SU-DHL-6 (cell line): ENCODE measurements around the gene A3GALT2.
A peak's percentile ranks its signal among the peaks of the same experiment; 100 is the strongest.

Experiments
- H2AFZ ChIP-seq: fragments of 200-600 bp; sonication (generic); 2 replicates; pipeline ENCODE4 v1.6.1; 2014; ENCODE audit warnings: low read depth, mild to moderate bottlenecking, moderate library complexity, mixed read lengths, antibody characterized with exemption, low read length; ENCODE audit not compliant: severe bottlenecking
- H3F3A ChIP-seq: fragments of 200-600 bp; shearing (Covaris generic); 2 replicates; pipeline ENCODE4 v1.6.0; 2016; ENCODE audit warnings: antibody characterized with exemption, mild to moderate bottlenecking; ENCODE audit not compliant: insufficient read depth
- H3K27ac ChIP-seq: fragments of 200-600 bp; sonication (generic); 2 replicates; pipeline ENCODE4 v1.5.1; 2016; ENCODE audit warnings: low read depth, mild to moderate bottlenecking, low read length, moderate library complexity, mixed read lengths
- H3K27me3 ChIP-seq: fragments of 200-600 bp; sonication (generic), shearing (Covaris generic); 2 replicates; pipeline ENCODE4 v1.6.0; 2014; ENCODE audit warnings: mild to moderate bottlenecking, low read length
- H3K36me3 ChIP-seq: fragments of 200-600 bp; sonication (generic); 2 replicates; pipeline ENCODE4 v1.6.1; 2014; ENCODE audit warnings: mild to moderate bottlenecking, low read length, mixed read lengths
- H3K4me2 ChIP-seq: fragments of 300-600, 200-600 bp; shearing (Covaris generic), sonication (generic); 2 replicates; pipeline ENCODE4 v1.6.0; 2014; ENCODE audit warnings: low read length, low read depth, mild to moderate bottlenecking; ENCODE audit not compliant: poor library complexity, severe bottlenecking
- H3K4me3 ChIP-seq: fragments of 200-600 bp; sonication (generic); 2 replicates; pipeline ENCODE4 v1.5.1; 2014; ENCODE audit warnings: antibody characterized with exemption, low read length, mild to moderate bottlenecking, mixed read lengths; ENCODE audit not compliant: insufficient read depth, poor library complexity, severe bottlenecking
- H3K79me2 ChIP-seq: fragments of 200-600 bp; sonication (generic); 2 replicates; pipeline ENCODE4 v1.6.1; 2014; ENCODE audit warnings: mild to moderate bottlenecking, low read length, moderate library complexity; ENCODE audit not compliant: insufficient read depth
- H3K9ac ChIP-seq: fragments of 200-600 bp; sonication (generic); 2 replicates; pipeline ENCODE4 v1.7.0; 2014; ENCODE audit warnings: mild to moderate bottlenecking, low read length
- H3K9me2 ChIP-seq: fragments of 200-600 bp; sonication (generic); replicated peaks from 2 replicates; pipeline ENCODE4 v1.6.1; 2014; ENCODE audit warnings: low read length; ENCODE audit not compliant: insufficient read depth
- H3K9me3 ChIP-seq: fragments of 200-600 bp; sonication (generic); 2 replicates; pipeline ENCODE4 v1.6.1; 2014; ENCODE audit warnings: low read length, mixed read lengths; ENCODE audit not compliant: insufficient read depth
- H4K20me1 ChIP-seq: fragments of 200-600 bp; sonication (generic); 2 replicates; pipeline ENCODE4 v1.6.1; 2014; ENCODE audit warnings: low read depth, mild to moderate bottlenecking, antibody characterized with exemption, low read length, moderate library complexity, mixed read lengths
- CTCF ChIP-seq: fragments of 200-600 bp; sonication (generic); IDR thresholded peaks from one replicate; pipeline ENCODE4 v1.5.1; 2017; ENCODE audit warnings: antibody characterized with exemption, mild to moderate bottlenecking, low read length, moderate library complexity; ENCODE audit not compliant: insufficient read depth, poor library complexity, severe bottlenecking
- EZH2phosphoT487 ChIP-seq: fragments of 200-600 bp; sonication (generic), shearing (Covaris generic); conservative IDR thresholded peaks from 2 replicates; pipeline ENCODE4 v1.6.1; 2018; ENCODE audit warnings: mild to moderate bottlenecking, antibody characterized with exemption, low read length, moderate library complexity, mixed read lengths

The A3GALT2 gene

GRCh38 chr1:33299461-33300155, 21.3 kb downstream of the A3GALT2 start:
- Histone ChIP-seq H3K9me3 (no peaks in the 10 kb centered on the region), H4K20me1 (no peaks in the 10 kb centered on the region), H3K4me3 (no peak overlapping the region), H3K4me2 (no peak overlapping the region), H3F3A (no peaks in the 10 kb centered on the region), H3K36me3 (no peaks in the 10 kb centered on the region), H3K27me3 (no peaks in the 10 kb centered on the region), H2AFZ (no peak overlapping the region), H3K9ac (no peak overlapping the region), H3K79me2 (no peaks in the 10 kb centered on the region), H3K27ac (no peak overlapping the region), H3K9me2 (no peaks in the 10 kb centered on the region)
- TF ChIP-seq EZH2phosphoT487 (no peak), CTCF (no peak)

- Histone ChIP-seq H3K9me3 (no peaks in the 10 kb centered on the region), H3K4me3 (no peak overlapping the region), H2AFZ (no peak overlapping the region), H3K36me3 (no peaks in the 10 kb centered on the region), H3K4me2 (no peak overlapping the region), H3K9ac (no peak overlapping the region), H3K79me2 (no peaks in the 10 kb centered on the region), H3K9me2 (no peaks in the 10 kb centered on the region), H3K27me3 (no peaks in the 10 kb centered on the region), H3F3A (no peaks in the 10 kb centered on the region), H3K27ac (no peak overlapping the region), H4K20me1 (no peaks in the 10 kb centered on the region)
- TF ChIP-seq EZH2phosphoT487 (no peak), CTCF (peak; percentile 48)
Observed at GRCh38 chr1:33298623-33299277, 22.1 kb downstream of the A3GALT2 start.

GRCh38 chr1:33297911-33298622, 22.8 kb downstream of the A3GALT2 start:
- H3K27me3 ChIP-seq, result no peaks in the 10 kb centered on the region
- no peaks in the 10 kb centered on the region for H4K20me1 ChIP-seq
- no peak overlapping the region for H3K27ac ChIP-seq
- no peaks in the 10 kb centered on the region for H3K36me3 ChIP-seq
- H3K79me2 ChIP-seq, result no peaks in the 10 kb centered on the region
- no peak overlapping the region for H3K9ac ChIP-seq
- no peak overlapping the region for H2AFZ ChIP-seq
- no peaks in the 10 kb centered on the region for H3F3A ChIP-seq
- H3K9me2 ChIP-seq, result no peaks in the 10 kb centered on the region
- H3K4me2 ChIP-seq, result no peak overlapping the region
- no peak overlapping the region for H3K4me3 ChIP-seq
- no peaks in the 10 kb centered on the region for H3K9me3 ChIP-seq
- TF ChIP-seq CTCF, result no peak
- no peak for TF ChIP-seq EZH2phosphoT487
